Prostate gland (tissue), 2 donors: ENCODE results near the gene IFT74.

Source experiments
- CTCF ChIP-seq, 4 experiments: fragments of 200-600 bp in 2 of 4; fragments of 450-650 bp in 2 of 4; sonication (generic) in 2 of 4; IDR thresholded peaks; 1 replicate in 3 of 4; 2 replicates in 1 of 4; pipeline ENCODE4 v1.5.1; 2016 to 2019; ENCODE audit warnings: antibody characterized with exemption in 4 of 4, mild to moderate bottlenecking in 2 of 4, moderate library complexity in 2 of 4
- POLR2A ChIP-seq: fragments of 450-650 bp; IDR thresholded peaks from one replicate; pipeline ENCODE4 v1.6.1; 2016; ENCODE audit warnings: antibody characterized with exemption, mild to moderate bottlenecking
- POLR2AphosphoS5 ChIP-seq: sonication (generic); formaldehyde crosslinking; IDR thresholded peaks from one replicate; pipeline ENCODE4 v1.6.1; 2017; ENCODE audit warnings: antibody characterized with exemption

DNA sequence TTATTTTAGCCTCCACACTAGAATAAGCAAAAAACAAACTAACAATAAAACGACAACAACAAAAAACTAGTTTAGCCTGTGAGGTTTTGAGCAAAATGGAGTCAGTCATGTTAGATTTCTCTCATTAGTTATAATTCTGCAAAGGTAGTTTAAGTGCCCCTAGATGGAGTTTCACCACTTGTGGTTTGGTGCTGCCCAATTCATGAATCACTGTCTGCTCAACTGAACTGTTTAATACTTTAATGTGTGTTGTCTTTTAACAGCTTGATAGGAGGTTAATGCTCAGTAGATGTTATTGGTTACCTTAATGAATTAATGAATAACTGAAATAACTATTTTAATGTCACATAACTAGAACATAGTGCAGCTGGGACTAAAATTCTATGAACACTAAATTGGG is 5.7 kb upstream of the IFT74 start:
- TF ChIP-seq POLR2A = no peak
- TF ChIP-seq CTCF (IDR thresholded peaks at IDR 0.05) = no peak
- no peak for TF ChIP-seq POLR2AphosphoS5
